Adrenal gland (tissue), 12 donors: ENCODE data around the gene CORO7. TPM values are rescaled to one million over a fixed set of nuclear protein-coding genes. Genes with fewer than 3 reads are reported as not detected.

ENCODE experiments used
- DNase-seq, 7 donors: peaks; one replicate each; pipeline ENCODE4 v3.0.0-alpha.2; 2019 to 2020
- H3K27ac ChIP-seq, 5 donors: fragments of 200-600 bp; sonication (generic) in 4 of 5; 1 replicate in 3 of 5; 2 replicates in 2 of 5; pipeline versions ENCODE4 v1.5.1 to v1.8.0; 2016 to 2020; ENCODE audit warnings: mild to moderate bottlenecking in 1 of 5
- H3K27me3 ChIP-seq: fragments of 200-600 bp; 2 replicates; pipeline ENCODE4 v1.8.0; 2021
- H3K36me3 ChIP-seq, 2 donors: fragments of 200-600 bp; replicated peaks in 1 of 2; 1 replicate in 1 of 2; 2 replicates in 1 of 2; pipeline versions ENCODE4 v1.5.1 to v1.8.0; 2018 to 2022
- H3K4me1 ChIP-seq, 2 donors: fragments of 200-600 bp; replicated peaks in 1 of 2; 1 replicate in 1 of 2; 2 replicates in 1 of 2; pipeline versions ENCODE4 v1.5.1 to v1.8.0; 2018 to 2021
- H3K4me3 ChIP-seq, 4 donors: fragments of 200-600 bp; sonication (generic) in 3 of 4; one replicate each; pipeline ENCODE4 v1.5.1; 2016 to 2018
- H3K9me3 ChIP-seq, 3 donors: fragments of 200-600 bp; sonication (generic) in 1 of 3; replicated peaks in 1 of 3; 1 replicate in 2 of 3; 2 replicates in 1 of 3; pipeline versions ENCODE4 v1.5.1 to v1.8.0; 2016 to 2021
- POLR2A ChIP-seq, 2 donors: fragments of 450-650 bp; IDR thresholded peaks; one replicate each; pipeline ENCODE4 v1.6.1; 2017; ENCODE audit warnings: antibody characterized with exemption in 2 of 2, mild to moderate bottlenecking in 2 of 2, moderate library complexity in 1 of 2
- WGBS, 4 donors: extraction: QIAGEN DNeasy Blood & Tissue Kit in 2 of 4; methylation state at CpG; one replicate each; pipeline versions ENCODE4 v1.1.5 to v1.1.7; 2013 to 2017; 5-methylcytosine and 5-hydroxymethylcytosine counted together
- intact Hi-C, 2 donors: fragments of 100-400 bp; cut with DNase I; formaldehyde crosslinking; loops; one replicate each; pipeline versions ENCODE4 v1.14.1 to v1.15.0; 2022 to 2023
- polyA plus RNA-seq, 3 donors: library from polyadenylated mRNA; stranded (reverse); fragments of 200-250 nt in 2 of 3; fragments of 350-450 nt in 1 of 3; fragmentation: Illumina TruSeq in 1 of 3; extraction: RNeasy Lipid Tissue Mini Kit (QIAGEN cat#74804) in 1 of 3; gene quantifications; one replicate each; pipeline ENCODE4 v1.2.3, GENCODE V29; 2013 to 2014
- total RNA-seq, 9 donors: library from RNA; depleted of rRNA in 4 of 9; stranded (reverse); fragments of >200 nt in 4 of 9; fragments of 120-200 nt in 1 of 9; fragmentation: NEBNext Ultra II Directional in 1 of 9; extraction: Animal tissue kit (Norgen Biotek cat#: 25700) in 1 of 9; gene quantifications; one replicate each; pipeline versions ENCODE4 v1.1.0 to v1.2.4, GENCODE V29; 2013 to 2023
- TF ChIP-seq, protein P1 (sequence below), 6 experiments: fragments of 450-650 bp in 4 of 6; fragments of 200-600 bp in 2 of 6; sonication (generic) in 1 of 6; IDR thresholded peaks; 1 replicate in 5 of 6; 2 replicates in 1 of 6; pipeline versions ENCODE4 v1.5.1 to v1.8.0; 2016 to 2021; ENCODE audit warnings: antibody characterized with exemption in 6 of 6, mild to moderate bottlenecking in 2 of 6, moderate library complexity in 1 of 6
- donor health status: healthy with polysubstance abuse.
- donor health status: Bipolar disorder and iron deficiency.
- donor health status: DM: yes; HTN: yes; CAD: no.
- donor health status: DM: no; HTN: no; CAD: no.
- donor health status: DM: no; HTN: no; CAD: no.
- donor health status: DM: yes; HTN: yes; CAD: no.

CORO7 gene
- total and polyA plus RNA-seq, 12 donors, result 4.3 to 61.0 (median 34.7) TPM

GRCh38 chr16:4412159-4412558 is 4.2 kb downstream of the CORO7 start:
- peaks cover 0 to 18% of the 10 kb centered on the region in 2 donors for H3K36me3 ChIP-seq
- H3K9me3 ChIP-seq, result no peaks in the 10 kb centered on the region
- no peak for DNase-seq
- H3K4me3 ChIP-seq, result no peak overlapping the region
- no peaks in the 10 kb centered on the region for H3K27me3 ChIP-seq
- H3K4me1 ChIP-seq, result peaks cover 7 to 24% of the 10 kb centered on the region in 2 donors
- WGBS, 4 donors, result 84 to 92% (median 90%) methylated on average over 6 to 8 of the region's 8 CpGs
- H3K27ac ChIP-seq, result peak overlapping the region in 2 of 5 donors; percentile 2 to 56
- TF ChIP-seq, protein P1, sequence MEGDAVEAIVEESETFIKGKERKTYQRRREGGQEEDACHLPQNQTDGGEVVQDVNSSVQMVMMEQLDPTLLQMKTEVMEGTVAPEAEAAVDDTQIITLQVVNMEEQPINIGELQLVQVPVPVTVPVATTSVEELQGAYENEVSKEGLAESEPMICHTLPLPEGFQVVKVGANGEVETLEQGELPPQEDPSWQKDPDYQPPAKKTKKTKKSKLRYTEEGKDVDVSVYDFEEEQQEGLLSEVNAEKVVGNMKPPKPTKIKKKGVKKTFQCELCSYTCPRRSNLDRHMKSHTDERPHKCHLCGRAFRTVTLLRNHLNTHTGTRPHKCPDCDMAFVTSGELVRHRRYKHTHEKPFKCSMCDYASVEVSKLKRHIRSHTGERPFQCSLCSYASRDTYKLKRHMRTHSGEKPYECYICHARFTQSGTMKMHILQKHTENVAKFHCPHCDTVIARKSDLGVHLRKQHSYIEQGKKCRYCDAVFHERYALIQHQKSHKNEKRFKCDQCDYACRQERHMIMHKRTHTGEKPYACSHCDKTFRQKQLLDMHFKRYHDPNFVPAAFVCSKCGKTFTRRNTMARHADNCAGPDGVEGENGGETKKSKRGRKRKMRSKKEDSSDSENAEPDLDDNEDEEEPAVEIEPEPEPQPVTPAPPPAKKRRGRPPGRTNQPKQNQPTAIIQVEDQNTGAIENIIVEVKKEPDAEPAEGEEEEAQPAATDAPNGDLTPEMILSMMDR (IDR thresholded peaks at IDR 0.05), result no peak
- no peak for TF ChIP-seq POLR2A (IDR thresholded peaks at IDR 0.05)
- intact Hi-C loops, result no loop called here

DNA sequence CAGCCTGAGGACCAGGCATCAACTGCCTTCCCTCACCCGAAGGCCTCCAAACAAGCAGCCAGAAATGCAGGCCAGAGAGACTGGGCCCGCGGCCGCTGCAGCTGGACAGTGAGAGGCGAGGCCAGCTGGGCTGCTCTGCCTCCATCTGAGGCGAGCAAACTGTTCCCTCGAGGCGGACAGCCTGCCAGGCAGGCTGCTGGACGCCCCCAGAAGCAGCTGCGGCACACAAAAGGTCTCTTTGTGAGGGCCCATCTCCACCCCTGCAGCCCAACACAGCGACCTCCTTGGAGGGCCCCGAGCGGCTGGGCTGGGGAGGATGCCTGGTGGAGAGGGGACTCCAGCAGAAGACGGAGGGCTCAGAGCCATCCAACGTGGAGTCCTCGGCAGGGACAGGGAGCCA is 4.7 kb downstream of the CORO7 start:
- WGBS, 4 donors, result 70 to 82% (median 73%) methylated on average over 14 to 16 of the region's 16 CpGs; no CpG with 5 or more reads in 1 of the 4 donors
- intact Hi-C loops, result no loop called here
- DNase-seq, result peak in 1 of 7 donors; percentile 19
- peaks cover 0 to 23% of the 10 kb centered on the region in 2 donors for H3K36me3 ChIP-seq
- no peak overlapping the region for H3K4me3 ChIP-seq
- peak overlapping the region in 2 of 5 donors; percentile 2 to 56 for H3K27ac ChIP-seq
- TF ChIP-seq, protein P1 (IDR thresholded peaks at IDR 0.05), result no peak
- TF ChIP-seq POLR2A (IDR thresholded peaks at IDR 0.05), result no peak
- H3K9me3 ChIP-seq, result no peaks in the 10 kb centered on the region
- H3K27me3 ChIP-seq, result no peaks in the 10 kb centered on the region
- H3K4me1 ChIP-seq, result peaks cover 7 to 24% of the 10 kb centered on the region in 2 donors

DNA sequence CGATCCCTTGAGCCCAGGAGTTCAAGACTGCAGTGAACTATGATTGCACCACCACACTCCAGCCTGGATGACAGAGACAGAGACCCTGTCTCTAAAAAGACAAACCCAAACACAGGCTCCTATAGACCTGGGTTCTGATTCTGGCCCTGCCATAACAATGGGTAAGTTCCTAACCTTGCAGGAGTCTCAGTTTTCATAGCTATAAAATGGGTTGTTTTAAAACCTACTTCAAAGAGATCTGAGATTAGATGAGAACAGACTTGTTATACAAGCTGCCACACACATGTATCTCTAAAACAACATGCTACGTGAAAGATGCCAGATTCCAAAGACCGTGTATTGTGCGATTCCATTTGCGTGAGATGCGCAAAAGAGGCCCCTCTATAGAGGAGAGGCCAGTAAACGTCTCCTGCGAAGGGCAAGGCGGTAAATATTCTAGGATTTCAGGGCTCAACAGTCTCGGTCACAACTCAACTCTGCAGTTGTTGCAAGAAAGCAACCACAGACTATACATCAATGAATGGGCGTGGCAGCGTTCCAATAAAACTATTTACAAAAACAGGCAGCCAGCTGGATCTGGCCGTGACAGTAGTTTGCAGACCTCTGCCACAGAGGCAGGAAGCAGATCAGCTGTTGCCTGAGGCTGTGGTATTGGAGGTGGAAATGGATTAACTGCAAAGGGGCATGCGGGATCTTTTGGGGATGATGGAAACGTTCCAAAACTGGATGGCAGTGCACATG is 5.9 kb downstream of the CORO7 start:
- H3K9me3 ChIP-seq, result no peaks in the 10 kb centered on the region
- H3K27me3 ChIP-seq, result no peaks in the 10 kb centered on the region
- WGBS, 4 donors, result 72 to 76% (median 75%) methylated on average over 15 of the region's 15 CpGs
- H3K36me3 ChIP-seq, result peaks cover 0 to 34% of the 10 kb centered on the region in 2 donors
- H3K4me3 ChIP-seq, result no peak overlapping the region
- peak in 4 of 7 donors; percentile 21 to 84 (median 46) for DNase-seq
- no peak for TF ChIP-seq POLR2A (IDR thresholded peaks at IDR 0.05)
- TF ChIP-seq, protein P1 (IDR thresholded peaks at IDR 0.05), result no peak
- H3K4me1 ChIP-seq, result peaks cover 5 to 24% of the 10 kb centered on the region in 2 donors
- intact Hi-C loops, result no loop called here
- H3K27ac ChIP-seq, result peak overlapping the region in 2 of 5 donors; percentile 29 to 56

GRCh38 chr16:4409081-4409932 is 7.1 kb downstream of the CORO7 start:
- no peak overlapping the region for H3K4me3 ChIP-seq
- no peaks in the 10 kb centered on the region for H3K27me3 ChIP-seq
- no peaks in the 10 kb centered on the region for H3K9me3 ChIP-seq
- intact Hi-C loops, result loop anchor here (10.0 kb wide), 2 partner anchors 125 to 145 kb away; no protein-coding TSS in a partner anchor
- TF ChIP-seq POLR2A (IDR thresholded peaks at IDR 0.05), result no peak
- TF ChIP-seq, protein P1 (IDR thresholded peaks at IDR 0.05), result no peak
- peaks cover 0 to 14% of the 10 kb centered on the region in 2 donors for H3K4me1 ChIP-seq
- peaks cover 0 to 39% of the 10 kb centered on the region in 2 donors for H3K36me3 ChIP-seq
- DNase-seq, result peak in 1 of 7 donors; percentile 21
- H3K27ac ChIP-seq, result no peak overlapping the region
- 89 to 94% (median 93%) methylated on average over 12 to 19 of the region's 19 CpGs for WGBS, 4 donors
